WTC11 (cell line): ENCODE results near the gene BBS2. TPM values are rescaled to one million over a fixed set of nuclear protein-coding genes. Genes with fewer than 3 reads are reported as not detected.

Source experiments
- ATAC-seq: fragments of 200-7000 bp; cut with Tn5 transposase; 2 replicates; pipeline ENCODE4 v1.10.0; 2021; ENCODE audit warnings: mild to moderate bottlenecking, moderate library complexity
- CTCF ChIA-PET: fragments of 300-600 bp; sonication (Branson Sonifier 250); formaldehyde crosslinking; loops from one replicate; lab custom pipeline; 2021; ENCODE audit warnings: antibody characterized with exemption; lab: Charles Lee
- POLR2A ChIA-PET: fragments of 350-600 bp; sonication (Branson Sonifier 250); formaldehyde crosslinking; loops from one replicate; lab custom pipeline; 2021; ENCODE audit warnings: antibody characterized with exemption; lab: Charles Lee
- DNase-seq: peaks from one replicate; pipeline ENCODE4 v3.0.0; 2021; ENCODE audit warnings: low spot score
- H3K27ac Mint-ChIP-seq: 2 replicates; pipeline ENCODE4 v1.8.0; 2021; ENCODE audit warnings: mixed read lengths
- H3K27me3 Mint-ChIP-seq: 2 replicates; pipeline ENCODE4 v1.8.0; 2021; ENCODE audit warnings: low read depth, mild to moderate bottlenecking, moderate library complexity, mixed read lengths
- H3K36me3 Mint-ChIP-seq: 2 replicates; pipeline ENCODE4 v1.8.0; 2021; ENCODE audit warnings: mixed read lengths
- H3K4me1 Mint-ChIP-seq: 2 replicates; pipeline ENCODE4 v1.8.0; 2022; ENCODE audit warnings: mixed read lengths
- H3K4me3 Mint-ChIP-seq: 2 replicates; pipeline ENCODE4 v1.8.0; 2021; ENCODE audit warnings: mild to moderate bottlenecking, moderate library complexity, mixed read lengths
- H3K9me3 Mint-ChIP-seq: 2 replicates; pipeline ENCODE4 v1.8.0; 2021; ENCODE audit warnings: mixed read lengths
- ATF3 ChIP-seq: sonication (generic); formaldehyde crosslinking; conservative IDR thresholded peaks from 2 replicates; pipeline ENCODE4 v1.8.1; 2022; ENCODE audit warnings: mild to moderate bottlenecking, missing genetic modification reagents
- CBFB ChIP-seq: sonication (generic); formaldehyde crosslinking; IDR thresholded peaks from 2 replicates; pipeline ENCODE4 v1.8.1; 2022; ENCODE audit warnings: mild to moderate bottlenecking, low read depth, missing genetic modification reagents
- CREB1 ChIP-seq: sonication (generic); formaldehyde crosslinking; IDR thresholded peaks from 2 replicates; pipeline ENCODE4 v1.8.0; 2023; ENCODE audit warnings: mild to moderate bottlenecking, missing genetic modification reagents
- ETV6 ChIP-seq: sonication (generic); formaldehyde crosslinking; IDR thresholded peaks from 2 replicates; pipeline ENCODE4 v1.8.1; 2022; ENCODE audit warnings: mild to moderate bottlenecking, missing genetic modification reagents
- GTF2I ChIP-seq: fragments of 250-450 bp; sonication (Bioruptor Pico); conservative IDR thresholded peaks from 2 replicates; pipeline ENCODE4 v1.4.0; 2021; ENCODE audit warnings: mild to moderate bottlenecking
- KAT7 ChIP-seq: sonication (generic); formaldehyde crosslinking; IDR thresholded peaks from 2 replicates; pipeline ENCODE4 v1.8.1; 2023; ENCODE audit warnings: missing genetic modification reagents, mild to moderate bottlenecking, borderline replicate concordance
- NFE2L1 ChIP-seq: sonication (generic); formaldehyde crosslinking; IDR thresholded peaks from 2 replicates; pipeline ENCODE4 v1.8.1; 2023; ENCODE audit warnings: missing genetic modification reagents
- PRDM15 ChIP-seq: sonication (generic); formaldehyde crosslinking; IDR thresholded peaks from 2 replicates; pipeline ENCODE4 v1.8.0; 2022; ENCODE audit warnings: missing genetic modification reagents
- SMAD3 ChIP-seq: sonication (generic); formaldehyde crosslinking; IDR thresholded peaks from 2 replicates; pipeline ENCODE4 v1.8.0; 2022; ENCODE audit warnings: missing genetic modification reagents, mild to moderate bottlenecking, borderline replicate concordance
- SP1 ChIP-seq: sonication (generic); formaldehyde crosslinking; conservative IDR thresholded peaks from 2 replicates; pipeline ENCODE4 v1.8.1; 2022; ENCODE audit warnings: missing genetic modification reagents
- STAT6 ChIP-seq: sonication (generic); formaldehyde crosslinking; conservative IDR thresholded peaks from 2 replicates; pipeline ENCODE4 v1.8.1; 2023; ENCODE audit warnings: mild to moderate bottlenecking, low read depth, missing genetic modification reagents, moderate library complexity
- TEAD4 ChIP-seq: sonication (generic); formaldehyde crosslinking; IDR thresholded peaks from 2 replicates; pipeline ENCODE4 v1.8.0; 2022; ENCODE audit warnings: mild to moderate bottlenecking, missing genetic modification reagents
- ZNF281 ChIP-seq: sonication (generic); formaldehyde crosslinking; IDR thresholded peaks from 2 replicates; pipeline ENCODE4 v1.8.0; 2023; ENCODE audit warnings: mild to moderate bottlenecking, missing genetic modification reagents
- ZNF425 ChIP-seq: fragments of 250-450 bp; sonication (Bioruptor Pico); conservative IDR thresholded peaks from 2 replicates; pipeline ENCODE4 v1.9.0; 2021; ENCODE audit warnings: mild to moderate bottlenecking
- ZNF671 ChIP-seq: fragments of 250-450 bp; sonication (Bioruptor Pico); IDR thresholded peaks from 2 replicates; pipeline ENCODE4 v1.8.0; 2021; ENCODE audit warnings: mild to moderate bottlenecking
- total RNA-seq: library from RNA; stranded (reverse); gene quantifications from 3 replicates; pipeline ENCODE4 v1.2.3, GENCODE V29; 2021
- TF ChIP-seq, protein P1 (sequence below): fragments of 250-450 bp; sonication (Bioruptor Pico); IDR thresholded peaks from 2 replicates; pipeline ENCODE4 v1.9.0; 2021; ENCODE audit warnings: moderate library complexity, mild to moderate bottlenecking, inconsistent platforms, borderline replicate concordance
- TF ChIP-seq, protein P2 (sequence below): sonication (generic); formaldehyde crosslinking; IDR thresholded peaks from 2 replicates; pipeline ENCODE4 v1.8.0; 2022; ENCODE audit warnings: mild to moderate bottlenecking, missing genetic modification reagents

Gene BBS2
- total RNA-seq, 1 experiment from 2014 or later: 19.1 TPM

- Mint-ChIP-seq H3K9me3 (no peaks in the 10 kb centered on the region), H3K36me3 (no peaks in the 10 kb centered on the region), H3K4me3 (no peak overlapping the region), H3K27ac (no peak overlapping the region), H3K4me1 (no peaks in the 10 kb centered on the region), H3K27me3 (no peaks in the 10 kb centered on the region; the same call in 1 of the 2 replicates)
- DNase-seq (no peak), ATAC-seq (no peak)
- ChIA-PET CTCF (interaction anchor here (1.3 to 1.7 kb wide), 2 partner anchors 13 to 40 kb away, joined by 4 read pairs; no protein-coding TSS in a partner anchor), POLR2A (no interaction called here)
- TF ChIP-seq ZNF281 (CRISPR knock-in tag) (no peak), ATF3 (CRISPR knock-in tag) (no peak), SMAD3 (CRISPR knock-in tag) (no peak), CBFB (CRISPR knock-in tag) (no peak), GTF2I (CRISPR knock-in tag) (no peak), TEAD4 (CRISPR knock-in tag) (no peak), NFE2L1 (CRISPR knock-in tag) (no peak)
- TF ChIP-seq, protein P1, sequence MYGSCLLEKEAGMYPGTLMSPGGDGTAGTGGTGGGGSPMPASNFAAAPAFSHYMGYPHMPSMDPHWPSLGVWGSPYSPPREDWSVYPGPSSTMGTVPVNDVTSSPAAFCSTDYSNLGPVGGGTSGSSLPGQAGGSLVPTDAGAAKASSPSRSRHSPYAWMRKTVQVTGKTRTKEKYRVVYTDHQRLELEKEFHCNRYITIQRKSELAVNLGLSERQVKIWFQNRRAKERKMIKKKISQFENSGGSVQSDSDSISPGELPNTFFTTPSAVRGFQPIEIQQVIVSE (CRISPR knock-in tag): no peak
- TF ChIP-seq, protein P2, sequence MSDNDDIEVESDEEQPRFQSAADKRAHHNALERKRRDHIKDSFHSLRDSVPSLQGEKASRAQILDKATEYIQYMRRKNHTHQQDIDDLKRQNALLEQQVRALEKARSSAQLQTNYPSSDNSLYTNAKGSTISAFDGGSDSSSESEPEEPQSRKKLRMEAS (CRISPR knock-in tag): no peak
Observed at GRCh38 chr16:56560447-56560846, 40.6 kb upstream of the BBS2 start.

DNA sequence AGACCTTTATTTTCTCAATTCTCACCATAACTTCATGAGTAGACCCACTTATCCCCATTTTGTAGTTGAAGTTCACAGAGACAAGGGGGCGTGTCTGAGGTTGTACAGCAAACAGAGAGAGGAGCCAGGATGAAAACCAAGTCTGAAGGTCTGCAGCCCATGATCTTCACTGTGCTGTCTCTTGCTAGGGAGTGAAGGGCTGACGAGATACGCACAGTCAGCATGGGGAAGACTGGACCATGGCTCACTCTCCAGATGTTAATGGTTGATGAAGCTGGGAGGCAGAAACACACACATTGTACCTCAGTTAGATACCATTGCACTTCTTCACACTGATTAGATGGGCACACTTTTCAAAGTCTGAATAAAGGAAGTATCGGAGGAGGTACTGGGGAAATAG is 39.3 kb upstream of the BBS2 start:
- TF ChIP-seq ETV6 (no peak), STAT6 (no peak), KAT7 (CRISPR knock-in tag) (no peak), ZNF671 (CRISPR knock-in tag) (no peak), CREB1 (CRISPR knock-in tag) (no peak), GTF2I (CRISPR knock-in tag) (no peak), SP1 (CRISPR knock-in tag) (no peak), ZNF425 (no peak), PRDM15 (CRISPR knock-in tag) (no peak)
- TF ChIP-seq, protein P2 (CRISPR knock-in tag): no peak
- Mint-ChIP-seq H3K9me3 (no peaks in the 10 kb centered on the region), H3K27me3 (no peaks in the 10 kb centered on the region; the same call in 1 of the 2 replicates), H3K4me1 (no peaks in the 10 kb centered on the region), H3K36me3 (no peaks in the 10 kb centered on the region), H3K4me3 (no peak overlapping the region), H3K27ac (no peak overlapping the region)
- CTCF ChIA-PET: no interaction called here
- no peak for DNase-seq
- POLR2A ChIA-PET: no interaction called here
- ATAC-seq: no peak
